Mesenchymal stem cell (in vitro differentiated cells and primary cell): ENCODE data around the gene TTC31.
A peak's percentile ranks its signal among the peaks of the same experiment; 100 is the strongest.

Experiments used
- DNase-seq: peaks from one replicate; pipeline ENCODE4 v3.0.0-alpha.2; 2013
- H2AFZ ChIP-seq: one replicate; pipeline ENCODE4 v1.6.1; 2013; ENCODE audit warnings: low read depth, mild to moderate bottlenecking, control low read depth, inconsistent platforms, low read length, moderate library complexity
- H2AK5ac ChIP-seq: 2 replicates; pipeline ENCODE4 v1.6.1; 2013; ENCODE audit warnings: low read length, moderate library complexity, mild to moderate bottlenecking, inconsistent platforms; ENCODE audit not compliant: severe bottlenecking
- H2BK120ac ChIP-seq: one replicate; pipeline ENCODE4 v1.6.1; 2013; ENCODE audit warnings: low read depth, mild to moderate bottlenecking, inconsistent platforms, low read length, moderate library complexity
- H2BK12ac ChIP-seq, 2 experiments: one replicate each; pipeline ENCODE4 v1.6.1; 2013; ENCODE audit warnings: inconsistent platforms in 2 of 2, low read length in 2 of 2, mild to moderate bottlenecking in 2 of 2, moderate library complexity in 2 of 2, control low read depth in 1 of 2
- H2BK15ac ChIP-seq: one replicate; pipeline ENCODE4 v1.6.1; 2013; ENCODE audit warnings: mild to moderate bottlenecking, low read depth, inconsistent platforms; ENCODE audit not compliant: poor library complexity, severe bottlenecking
- H2BK5ac ChIP-seq: 2 replicates; pipeline ENCODE4 v1.6.1; 2013; ENCODE audit warnings: low read depth, mild to moderate bottlenecking, low read length, control low read depth, inconsistent platforms; ENCODE audit not compliant: poor library complexity, severe bottlenecking
- H3K14ac ChIP-seq, 2 experiments: one replicate each; pipeline ENCODE4 v1.6.1; 2013; ENCODE audit warnings: inconsistent platforms in 2 of 2, low read length in 2 of 2, control low read depth in 1 of 2, mild to moderate bottlenecking in 1 of 2, moderate library complexity in 1 of 2
- H3K18ac ChIP-seq, 2 experiments: one replicate each; pipeline ENCODE4 v1.6.1; 2013; ENCODE audit warnings: inconsistent platforms in 2 of 2, low read length in 2 of 2, control low read depth in 1 of 2, low read depth in 1 of 2, mild to moderate bottlenecking in 1 of 2
- H3K23ac ChIP-seq, 2 experiments: one replicate each; pipeline ENCODE4 v1.6.1; 2013; ENCODE audit warnings: inconsistent platforms in 2 of 2, low read length in 2 of 2, mild to moderate bottlenecking in 2 of 2, moderate library complexity in 2 of 2, control low read depth in 1 of 2
- H3K27ac ChIP-seq: 2 replicates; pipeline ENCODE4 v1.5.1; 2013; ENCODE audit warnings: mild to moderate bottlenecking, moderate library complexity, low read length, control low read depth, inconsistent platforms; ENCODE audit not compliant: poor library complexity, severe bottlenecking
- H3K27me3 ChIP-seq, 2 experiments: 2 replicates each; pipeline versions ENCODE4 v1.6.1 to v1.7.0; 2013; ENCODE audit warnings: low read length in 2 of 2, mild to moderate bottlenecking in 2 of 2, moderate library complexity in 2 of 2, control low read depth in 1 of 2, inconsistent platforms in 1 of 2; ENCODE audit not compliant: control insufficient read depth in 1 of 2, insufficient read depth in 1 of 2
- H3K36me3 ChIP-seq, 2 experiments: 2 replicates each; pipeline versions ENCODE4 v1.6.1 to v1.7.0; 2013; ENCODE audit warnings: low read length in 2 of 2, control low read depth in 1 of 2, inconsistent platforms in 1 of 2, low read depth in 1 of 2, mild to moderate bottlenecking in 1 of 2; ENCODE audit not compliant: insufficient read depth in 2 of 2, control insufficient read depth in 1 of 2
- H3K4ac ChIP-seq, 2 experiments: one replicate each; pipeline ENCODE4 v1.6.1; 2013; ENCODE audit warnings: inconsistent platforms in 2 of 2, low read length in 2 of 2, mild to moderate bottlenecking in 2 of 2, moderate library complexity in 2 of 2, control low read depth in 1 of 2, low read depth in 1 of 2
- H3K4me1 ChIP-seq: 2 replicates; pipeline ENCODE4 v1.6.1; 2013; ENCODE audit warnings: low read depth, low read length, control low read depth; ENCODE audit not compliant: control insufficient read depth, insufficient read depth
- H3K4me2 ChIP-seq: 2 replicates; pipeline ENCODE4 v1.6.1; 2013; ENCODE audit warnings: low read length, mild to moderate bottlenecking, inconsistent platforms; ENCODE audit not compliant: poor library complexity, severe bottlenecking
- H3K4me3 ChIP-seq, 2 experiments: 2 replicates each; pipeline versions ENCODE4 v1.5.1 to v1.7.0; 2013; ENCODE audit warnings: low read length in 2 of 2, mild to moderate bottlenecking in 2 of 2, control low read depth in 1 of 2, low read depth in 1 of 2; ENCODE audit not compliant: insufficient read depth in 1 of 2
- H3K79me1 ChIP-seq: replicated peaks from 2 replicates; pipeline ENCODE4 v1.6.1; 2013; ENCODE audit warnings: mild to moderate bottlenecking, control low read depth, low read length, inconsistent platforms; ENCODE audit not compliant: poor library complexity, severe bottlenecking
- H3K9ac ChIP-seq: 2 replicates; pipeline ENCODE4 v1.7.0; 2013; ENCODE audit warnings: mild to moderate bottlenecking, low read length, moderate library complexity
- H3K9me3 ChIP-seq: 2 replicates; pipeline ENCODE4 v1.7.0; 2013; ENCODE audit warnings: mild to moderate bottlenecking, low read length; ENCODE audit not compliant: control insufficient read depth
- H4K8ac ChIP-seq: one replicate; pipeline ENCODE4 v1.6.1; 2013; ENCODE audit warnings: inconsistent platforms, mild to moderate bottlenecking, low read length, moderate library complexity
- H4K91ac ChIP-seq: one replicate; pipeline ENCODE4 v1.6.1; 2013; ENCODE audit warnings: mild to moderate bottlenecking, low read length, inconsistent platforms
- WGBS: methylation state at CpG from one replicate; pipeline ENCODE4 v1.1.7; 2013; ENCODE audit warnings: mixed read lengths; 5-methylcytosine and 5-hydroxymethylcytosine counted together

The TTC31 gene

GRCh38 chr2:74513605-74514367 is 30.9 kb downstream of the TTC31 start:
- H3K9me3 ChIP-seq: no peaks in the 10 kb centered on the region
- peaks cover 83 to 91% of the 10 kb centered on the region in 2 experiments for H3K27me3 ChIP-seq
- no peak overlapping the region for H3K14ac ChIP-seq
- H3K27ac ChIP-seq: no peak overlapping the region
- no peak overlapping the region for H2BK5ac ChIP-seq
- 3% methylated on average over 49 of the region's 52 CpGs for WGBS
- no peak overlapping the region for H2AFZ ChIP-seq
- H3K9ac ChIP-seq: no peak overlapping the region
- peaks cover 0 to 3% of the 10 kb centered on the region in 2 experiments for H3K36me3 ChIP-seq
- peaks cover 18% of the 10 kb centered on the region for H3K4me1 ChIP-seq
- H3K4me2 ChIP-seq: no peak overlapping the region
- no peaks in the 10 kb centered on the region for H3K79me1 ChIP-seq
- peak overlapping the region in 1 of 2 experiments; percentile 34 for H2BK12ac ChIP-seq
- no peak overlapping the region for H4K8ac ChIP-seq
- H3K4me3 ChIP-seq: no peak overlapping the region
- no peak overlapping the region for H2BK15ac ChIP-seq
- H3K4ac ChIP-seq: no peak overlapping the region
- DNase-seq: peak; percentile 35
- no peak overlapping the region for H2BK120ac ChIP-seq
- H3K18ac ChIP-seq: no peak overlapping the region
- peak overlapping the region; percentile 20 for H4K91ac ChIP-seq
- peak overlapping the region in 1 of 2 experiments; percentile 79 for H3K23ac ChIP-seq
- H2AK5ac ChIP-seq: no peak overlapping the region

- Histone ChIP-seq H3K79me1 (no peaks in the 10 kb centered on the region), H3K23ac (peak within 1 kb of the TSS in 1 of 2 experiments; percentile 87), H2BK15ac (no peak within 1 kb of the TSS), H3K9ac (no peak within 1 kb of the TSS), H3K27ac (no peak within 1 kb of the TSS), H3K4me2 (no peak within 1 kb of the TSS), H4K8ac (no peak within 1 kb of the TSS), H2BK120ac (no peak within 1 kb of the TSS), H3K14ac (no peak within 1 kb of the TSS), H4K91ac (peak within 1 kb of the TSS; percentile 20), H3K36me3 (peaks cover 0 to 3% of the 10 kb centered on the region in 2 experiments), H3K18ac (no peak within 1 kb of the TSS), H3K27me3 (peaks cover 92 to 98% of the 10 kb centered on the region in 2 experiments), H3K4me1 (peaks cover 18% of the 10 kb centered on the region), H2BK5ac (no peak within 1 kb of the TSS), H2AFZ (no peak within 1 kb of the TSS), H2AK5ac (no peak within 1 kb of the TSS), H3K4me3 (no peak within 1 kb of the TSS), H2BK12ac (peak within 1 kb of the TSS in 1 of 2 experiments; percentile 34), H3K4ac (no peak within 1 kb of the TSS), H3K9me3 (no peaks in the 10 kb centered on the region)
- no peak for DNase-seq
- 5% methylated on average over 71 of the region's 82 CpGs for WGBS
Measured at GRCh38 chr2:74514368-74515270, 31.7 kb downstream of the TTC31 start, which contains the start of gene TLX2. TSS of gene TLX2 (plus strand) at chr2:74514450. CDS start at chr2:74514807, 357 bp downstream.

- H3K27me3 ChIP-seq: peaks cover 97 to 99% of the 10 kb centered on the region in 2 experiments
- H2AFZ ChIP-seq: peak overlapping the region; percentile 76
- H3K14ac ChIP-seq: no peak overlapping the region
- no peak overlapping the region for H2AK5ac ChIP-seq
- no peak overlapping the region for H4K91ac ChIP-seq
- no peaks in the 10 kb centered on the region for H3K9me3 ChIP-seq
- no peak overlapping the region for H3K18ac ChIP-seq
- no peaks in the 10 kb centered on the region for H3K79me1 ChIP-seq
- no peak overlapping the region for H2BK12ac ChIP-seq
- no peak overlapping the region for H2BK15ac ChIP-seq
- peak overlapping the region in 1 of 2 experiments; percentile 87 for H3K23ac ChIP-seq
- no peak overlapping the region for H2BK5ac ChIP-seq
- no peak overlapping the region for H3K4ac ChIP-seq
- H3K27ac ChIP-seq: no peak overlapping the region
- DNase-seq: no peak
- H4K8ac ChIP-seq: no peak overlapping the region
- H3K4me1 ChIP-seq: peaks cover 18% of the 10 kb centered on the region
- peaks cover 0 to 3% of the 10 kb centered on the region in 2 experiments for H3K36me3 ChIP-seq
- peak overlapping the region in 1 of 2 experiments; percentile 26 for H3K4me3 ChIP-seq
- H3K9ac ChIP-seq: no peak overlapping the region
- no peak overlapping the region for H2BK120ac ChIP-seq
- 2% methylated on average over 50 of the region's 60 CpGs for WGBS
- no peak overlapping the region for H3K4me2 ChIP-seq
Measured at GRCh38 chr2:74515271-74515980, 32.5 kb downstream of the TTC31 start.
